SH-SY5Y (cell line): ENCODE results near the gene MSRB3.

ENCODE experiments used
- GATA2 ChIP-seq: IDR thresholded peaks from 2 replicates; pipeline ENCODE4 v1.6.1; 2011; ENCODE audit warnings: mild to moderate bottlenecking, low read depth, low read length
- GATA3 ChIP-seq: IDR thresholded peaks from 2 replicates; pipeline ENCODE4 v1.6.1; 2011; ENCODE audit warnings: low read depth, mild to moderate bottlenecking, low read length, moderate library complexity

The MSRB3 gene

GRCh38 chr12:65511134-65511834 is 232.8 kb downstream of the MSRB3 start:
- TF ChIP-seq GATA3 (no peak), GATA2 (no peak)

GRCh38 chr12:65511912-65512311 is 233.4 kb downstream of the MSRB3 start:
- no peak for TF ChIP-seq GATA3
- TF ChIP-seq GATA2 = no peak
